Heart right ventricle (tissue), 16 donors: Measurements from ENCODE around the gene COL16A1. TPM values are rescaled to one million over a fixed set of nuclear protein-coding genes. Genes with fewer than 3 reads are reported as not detected.

ENCODE experiments used
- ATAC-seq, 8 donors: fragments of 200-7000 bp; cut with Tn5 transposase; one replicate each; pipeline ENCODE4 v1.9.1; 2020; ENCODE audit warnings: mild to moderate bottlenecking in 8 of 8, moderate library complexity in 8 of 8, moderate number of reproducible peaks in 1 of 8
- DNase-seq, 2 donors: peaks; one replicate each; pipeline ENCODE4 v3.0.0-alpha.2; 2020
- H3K27ac ChIP-seq, 10 donors: fragments of 200-600 bp; sonication (generic) in 2 of 10; one replicate each; pipeline versions ENCODE4 v1.5.0 to v1.8.0; 2020 to 2022; ENCODE audit warnings: mild to moderate bottlenecking in 3 of 10
- H3K27me3 ChIP-seq, 7 donors: fragments of 200-600 bp; one replicate each; pipeline ENCODE4 v1.8.0; 2021 to 2022; ENCODE audit warnings: mild to moderate bottlenecking in 2 of 7
- H3K36me3 ChIP-seq, 9 donors: fragments of 200-600 bp; sonication (generic) in 1 of 9; one replicate each; pipeline versions ENCODE4 v1.5.0 to v1.8.0; 2020 to 2022; ENCODE audit warnings: mild to moderate bottlenecking in 2 of 9
- H3K4me1 ChIP-seq, 9 donors: fragments of 200-600 bp; sonication (generic) in 1 of 9; one replicate each; pipeline versions ENCODE4 v1.5.0 to v1.8.0; 2020 to 2022; ENCODE audit warnings: mild to moderate bottlenecking in 4 of 9
- H3K4me3 ChIP-seq, 10 donors: fragments of 200-600 bp; sonication (generic) in 2 of 10; one replicate each; pipeline versions ENCODE4 v1.5.0 to v1.8.0; 2020 to 2022; ENCODE audit warnings: mild to moderate bottlenecking in 7 of 10, moderate library complexity in 2 of 10
- H3K9me3 ChIP-seq, 11 donors: fragments of 200-600 bp in 10 of 11; sonication (generic) in 2 of 11; one replicate each; pipeline versions ENCODE4 v1.5.0 to v1.8.0; 2013 to 2022; ENCODE audit warnings: mild to moderate bottlenecking in 2 of 11, control low read depth in 1 of 11, moderate library complexity in 1 of 11
- CTCF ChIP-seq, 9 donors: fragments of 200-600 bp; sonication (generic) in 2 of 9; IDR thresholded peaks; one replicate each; pipeline versions ENCODE4 v1.5.0 to v1.8.0; 2021 to 2022; ENCODE audit warnings: antibody characterized with exemption in 9 of 9, mild to moderate bottlenecking in 5 of 9, moderate library complexity in 1 of 9
- WGBS, 2 donors: extraction: QIAGEN DNeasy Blood & Tissue Kit; methylation state at CpG; one replicate each; pipeline ENCODE4 v1.1.7; 2013; ENCODE audit warnings: inconsistent platforms in 1 of 2; 5-methylcytosine and 5-hydroxymethylcytosine counted together
- intact Hi-C, 10 donors: fragments of 100-400 bp; cut with DNase I; formaldehyde crosslinking; loops; one replicate each; pipeline versions ENCODE4 v1.11.1 to v1.14.2; 2022
- polyA plus RNA-seq, 2 donors: library from polyadenylated mRNA; stranded (reverse); fragments of 200-250 nt; gene quantifications; one replicate each; pipeline ENCODE4 v1.2.3, GENCODE V29; 2013
- total RNA-seq, 10 donors: library from RNA; stranded (reverse); fragmentation: NEBNext Ultra II Directional in 3 of 10; extraction: Animal tissue kit (Norgen Biotek cat#: 25700) in 3 of 10; gene quantifications; one replicate each; pipeline versions ENCODE4 v1.2.1 to v1.2.4, GENCODE V29; 2021 to 2023
- donor health status: Arrhythmogenic right ventricular cardiomyopathy.
- donor health status: ischemic (EF 13 %, LVEDD 7.1; RV severe dilation, severe dysfunction).
- donor health status: healthy with polysubstance abuse.
- donor health status: DM: no; HTN: yes; CAD: no.
- donor health status: DM: no; HTN: no; CAD: no.
- donor health status: ischemic (EF 25% LVEDD 6.9; RV normal size, moderate dysfunction).
- donor health status: ischemic (EF 25% LVEDD 5.7; RV mildly dilated, moderate dysfunction).
- donor health status: healthy.
- donor health status: DM: yes; HTN: yes; CAD: no.
- donor health status: Ischemic cardiomyopathy.
- donor health status: ischemic (EF 35%, LVEDD 5.7; RV mildly dilated, moderate dysfunction).
- donor health status: nonischemic (EF 11% LVEDD 7.7; RV severe dilation, severe dysfunction).
- donor health status: DM: yes; HTN: yes; CAD: no.
- donor health status: PGD.
- donor health status: ischemic (EF 29% LVEDD 5.4; RV normal size, mild dysfunction).
- donor health status: nonischemic (EF 23%, LVEDD 6.1; RV moderate dilation, normal function).

The COL16A1 gene
- total and polyA plus RNA-seq, 12 donors: 7.4 to 35.3 (median 16.6) TPM

GRCh38 chr1:31652891-31653499 is 50.8 kb downstream of the COL16A1 start:
- ATAC-seq: no peak
- no peak for DNase-seq
- no peak for TF ChIP-seq CTCF (IDR thresholded peaks at IDR 0.05)
- intact Hi-C loops: no loop called here
- 84% methylated on average over 4 of the region's 4 CpGs for WGBS, 2 donors
- Histone ChIP-seq H3K27ac (no peak overlapping the region), H3K9me3 (no peaks in the 10 kb centered on the region), H3K4me1 (peaks cover 2 to 45% (median 33%) of the 10 kb centered on the region in 9 donors), H3K4me3 (no peak overlapping the region), H3K36me3 (peaks cover 0 to 48% (median 0%) of the 10 kb centered on the region in 9 donors), H3K27me3 (no peaks in the 10 kb centered on the region)

- intact Hi-C loops: no loop called here
These were observed 52.1 kb downstream of the COL16A1 start for GRCh38 chr1:31651766-31652165.

GRCh38 chr1:31651089-31651420 is 52.8 kb downstream of the COL16A1 start:
- ATAC-seq (no peak), DNase-seq (no peak)
- no peaks in the 10 kb centered on the region for H3K9me3 ChIP-seq
- peaks cover 0 to 33% (median 0%) of the 10 kb centered on the region in 9 donors for H3K36me3 ChIP-seq
- peak overlapping the region in 7 of 10 donors; percentile 6 to 94 (median 71) for H3K27ac ChIP-seq
- no peak for TF ChIP-seq CTCF (IDR thresholded peaks at IDR 0.05)
- no peak overlapping the region for H3K4me3 ChIP-seq
- 39 to 54% methylated on average over 1 of the region's 1 CpG for WGBS, 2 donors
- peaks cover 4 to 60% (median 42%) of the 10 kb centered on the region in 9 donors for H3K4me1 ChIP-seq
- H3K27me3 ChIP-seq: no peaks in the 10 kb centered on the region
- intact Hi-C loops: no loop called here

More at GRCh38 chr1:31651766-31652165, 52.1 kb downstream of the COL16A1 start:
- peak overlapping the region in 4 of 10 donors; percentile 25 to 94 (median 82) for H3K27ac ChIP-seq
- 73% methylated on average over 6 of the region's 6 CpGs for WGBS, 2 donors
- H3K4me1 ChIP-seq: peaks cover 4 to 58% (median 42%) of the 10 kb centered on the region in 9 donors
- DNase-seq: no peak
- H3K4me3 ChIP-seq: no peak overlapping the region
- no peaks in the 10 kb centered on the region for H3K27me3 ChIP-seq
- no peak for ATAC-seq
- peaks cover 0 to 38% (median 0%) of the 10 kb centered on the region in 9 donors for H3K36me3 ChIP-seq
- TF ChIP-seq CTCF (IDR thresholded peaks at IDR 0.05): no peak
- no peaks in the 10 kb centered on the region for H3K9me3 ChIP-seq

DNA sequence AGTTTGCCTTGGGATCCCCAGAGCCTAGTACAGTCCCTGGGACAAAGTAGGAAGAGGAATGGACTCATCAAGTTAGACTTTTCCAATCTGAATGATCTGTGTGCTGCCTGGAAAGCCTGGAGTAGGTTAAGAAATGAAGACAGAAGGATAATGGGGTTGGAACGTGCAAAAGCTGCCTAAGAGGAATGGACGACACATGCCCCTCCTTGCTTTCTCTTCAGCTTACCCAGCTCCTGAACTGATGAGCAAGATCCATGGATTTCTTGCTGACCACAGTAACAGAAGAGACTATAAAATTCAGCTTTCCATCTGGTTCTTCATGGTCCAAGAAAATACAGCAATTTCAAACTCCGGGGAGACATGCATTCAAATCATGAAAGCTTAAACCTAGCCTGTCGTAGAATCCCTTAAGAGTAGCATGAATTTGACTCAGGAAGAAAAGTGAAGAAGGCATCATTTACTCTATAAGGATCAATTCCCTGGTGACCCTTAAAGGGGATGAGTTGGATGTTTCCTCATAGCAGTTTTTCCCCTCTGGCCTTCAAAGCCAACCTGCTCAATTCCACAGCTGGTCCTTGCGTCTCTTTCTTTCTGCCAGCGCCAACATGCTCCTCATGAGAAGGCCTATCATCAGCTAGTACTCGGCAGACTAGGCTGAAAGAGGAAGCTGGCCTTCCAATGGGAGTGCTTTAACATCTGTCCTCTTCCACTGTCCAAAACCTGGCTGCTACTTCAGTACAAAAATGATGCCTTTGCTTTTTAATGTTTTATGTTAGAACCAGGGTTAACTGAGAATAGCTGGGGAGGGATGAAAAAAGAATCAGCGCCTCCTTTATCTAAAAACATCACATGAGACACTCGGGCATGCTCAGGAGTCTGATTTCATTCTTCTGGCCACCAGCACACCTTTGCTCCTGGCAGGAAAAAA is 53.4 kb downstream of the COL16A1 start:
- WGBS, 2 donors: 63 to 68% methylated on average over 9 of the region's 9 CpGs
- Histone ChIP-seq H3K4me3 (no peak overlapping the region), H3K27ac (peak overlapping the region in 8 of 10 donors; percentile 6 to 94 (median 60)), H3K9me3 (no peaks in the 10 kb centered on the region), H3K36me3 (peaks cover 0 to 31% (median 0%) of the 10 kb centered on the region in 9 donors), H3K4me1 (peaks cover 4 to 66% (median 46%) of the 10 kb centered on the region in 9 donors), H3K27me3 (no peaks in the 10 kb centered on the region)
- no peak for TF ChIP-seq CTCF (IDR thresholded peaks at IDR 0.05)
- DNase-seq (no peak), ATAC-seq (no peak)
- intact Hi-C loops: no loop called here
